ENCODE measurements around the gene NHSL1. TPM values are rescaled to one million over a fixed set of nuclear protein-coding genes. Genes with fewer than 3 reads are reported as not detected.
A peak's percentile ranks its signal among the peaks of the same experiment; 100 is the strongest.

Gene NHSL1
- total RNA-seq, 1 experiment from 2014 or later, result 32.1 TPM

DNA sequence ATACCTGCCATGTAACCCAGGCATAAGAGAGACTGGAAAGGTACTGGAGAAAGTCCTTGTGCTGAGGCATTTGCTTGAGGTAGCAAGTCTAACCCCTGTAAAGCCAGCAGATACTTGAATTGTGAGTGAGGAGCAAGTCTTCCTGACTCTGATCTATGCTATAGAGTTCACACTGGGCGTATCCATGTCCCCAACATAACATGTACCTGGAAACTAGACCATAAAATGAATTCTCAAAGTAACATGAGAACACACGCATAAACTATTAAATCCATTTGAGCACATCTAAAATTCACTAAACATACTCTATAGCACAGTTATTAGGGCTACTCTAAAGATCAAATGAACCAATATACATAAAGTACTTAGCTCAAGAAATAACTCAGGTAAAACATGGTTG is 2.0 kb downstream of the NHSL1 start:
- ChIA-PET CTCF (interaction anchor here (1.1 to 2.7 kb wide), 3 partner anchors 12 to 381 kb away, joined by 3 to 10 read pairs (median 4); no protein-coding TSS in a partner anchor), POLR2A (interaction anchor here (1.0 to 1.3 kb wide), 4 partner anchors 28 to 42 kb away, joined by 3 to 7 read pairs (median 4); no protein-coding TSS in a partner anchor)
- no TSS peak for BruUV-seq (replicated peaks)
- intact Hi-C loops (cut with micrococcal nuclease), result no loop called here
- peaks cover 16% of the 10 kb centered on the region for H3K4me1 Mint-ChIP-seq (ENCODE audit: insufficient read depth, unreplicated experiment)
- H3K27me3 Mint-ChIP-seq (ENCODE audit: insufficient read depth, unreplicated experiment), result no peaks in the 10 kb centered on the region
- TF ChIP-seq CTCF (IDR thresholded peaks at IDR 0.05; ENCODE audit: unreplicated experiment), result no peak
- H3K9me3 Mint-ChIP-seq (ENCODE audit: unreplicated experiment), result no peaks in the 10 kb centered on the region
- no peak for DNase-seq (ENCODE audit: unreplicated experiment)
- H3K27ac Mint-ChIP-seq (ENCODE audit: low read depth, unreplicated experiment), result no peak overlapping the region
- no peak overlapping the region for H3K4me3 Mint-ChIP-seq (ENCODE audit: unreplicated experiment)
- H3K36me3 Mint-ChIP-seq (ENCODE audit: insufficient read depth, unreplicated experiment), result no peaks in the 10 kb centered on the region

- CTCF ChIA-PET, result interaction anchor here (0.5 to 2.1 kb wide), 9 partner anchors 9 to 1404 kb away, joined by 3 to 15 read pairs (median 4); no protein-coding TSS in a partner anchor
- no peak for DNase-seq (ENCODE audit: unreplicated experiment)
- no TSS peak for BruUV-seq (replicated peaks)
- Mint-ChIP-seq H3K27me3 (ENCODE audit: insufficient read depth, unreplicated experiment) (no peaks in the 10 kb centered on the region), H3K4me3 (ENCODE audit: unreplicated experiment) (no peak overlapping the region), H3K27ac (ENCODE audit: low read depth, unreplicated experiment) (peak overlapping the region; percentile 98), H3K36me3 (ENCODE audit: insufficient read depth, unreplicated experiment) (no peaks in the 10 kb centered on the region), H3K9me3 (ENCODE audit: unreplicated experiment) (no peaks in the 10 kb centered on the region), H3K4me1 (ENCODE audit: insufficient read depth, unreplicated experiment) (peaks cover 14% of the 10 kb centered on the region)
- intact Hi-C loops (cut with micrococcal nuclease), result no loop called here
- TF ChIP-seq CTCF (IDR thresholded peaks at IDR 0.05; ENCODE audit: unreplicated experiment), result no peak
- POLR2A ChIA-PET, result interaction anchor here (0.7 to 4.5 kb wide), 14 partner anchors 10 to 1798 kb away, joined by 3 to 66 read pairs (median 5); no protein-coding TSS in a partner anchor
These were observed 5.0 kb downstream of the NHSL1 start for GRCh38 chr6:138494312-138494711.

GRCh38 chr6:138493413-138493812 is 5.9 kb downstream of the NHSL1 start:
- peak; percentile 79 for DNase-seq (ENCODE audit: unreplicated experiment)
- TF ChIP-seq CTCF (IDR thresholded peaks at IDR 0.05; ENCODE audit: unreplicated experiment), result no peak
- CTCF ChIA-PET, result interaction anchor here (0.8 to 2.1 kb wide), 8 partner anchors 10 to 88 kb away, joined by 3 to 15 read pairs (median 5); no protein-coding TSS in a partner anchor
- Mint-ChIP-seq H3K27ac (ENCODE audit: low read depth, unreplicated experiment) (peak overlapping the region; percentile 98), H3K4me1 (ENCODE audit: insufficient read depth, unreplicated experiment) (peaks cover 12% of the 10 kb centered on the region), H3K9me3 (ENCODE audit: unreplicated experiment) (no peaks in the 10 kb centered on the region), H3K4me3 (ENCODE audit: unreplicated experiment) (peak overlapping the region; percentile 67), H3K36me3 (ENCODE audit: insufficient read depth, unreplicated experiment) (no peaks in the 10 kb centered on the region), H3K27me3 (ENCODE audit: insufficient read depth, unreplicated experiment) (no peaks in the 10 kb centered on the region)
- POLR2A ChIA-PET, result interaction anchor here (0.7 to 4.5 kb wide), 17 partner anchors 9 to 1797 kb away, joined by 3 to 66 read pairs (median 4); no protein-coding TSS in a partner anchor
- BruUV-seq (replicated peaks), result no TSS peak
- intact Hi-C loops (cut with micrococcal nuclease), result no loop called here

DNA sequence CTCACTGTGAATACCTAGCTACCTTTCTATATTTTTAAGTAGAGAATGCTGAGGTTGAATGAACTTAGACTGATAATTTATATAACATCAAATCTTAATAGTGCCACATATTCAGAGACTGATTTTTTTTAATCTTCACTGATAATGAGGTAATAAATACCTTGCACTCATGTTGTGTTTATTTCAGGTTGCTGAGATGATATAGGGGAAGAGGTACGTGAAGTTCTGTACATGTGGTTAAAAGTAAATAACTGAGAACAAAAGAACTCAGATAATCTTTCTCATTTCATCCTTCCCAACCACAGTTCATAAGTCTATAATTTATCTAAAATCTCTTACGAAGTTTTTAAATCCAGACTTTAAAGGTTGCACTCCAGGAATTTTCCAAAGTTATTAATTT is 6.4 kb downstream of the NHSL1 start:
- POLR2A ChIA-PET, result interaction anchor here (0.6 to 4.5 kb wide), 13 partner anchors 9 to 1796 kb away, joined by 3 to 66 read pairs (median 8); no protein-coding TSS in a partner anchor
- CTCF ChIA-PET, result interaction anchor here (1.0 to 1.1 kb wide), 2 partner anchors 12 to 65 kb away, joined by 3 to 4 read pairs; no protein-coding TSS in a partner anchor
- Mint-ChIP-seq H3K27me3 (ENCODE audit: insufficient read depth, unreplicated experiment) (no peaks in the 10 kb centered on the region), H3K9me3 (ENCODE audit: unreplicated experiment) (no peaks in the 10 kb centered on the region), H3K36me3 (ENCODE audit: insufficient read depth, unreplicated experiment) (no peaks in the 10 kb centered on the region), H3K27ac (ENCODE audit: low read depth, unreplicated experiment) (peak overlapping the region; percentile 98), H3K4me3 (ENCODE audit: unreplicated experiment) (peak overlapping the region; percentile 67), H3K4me1 (ENCODE audit: insufficient read depth, unreplicated experiment) (peaks cover 12% of the 10 kb centered on the region)
- no TSS peak for BruUV-seq (replicated peaks)
- DNase-seq (ENCODE audit: unreplicated experiment), result no peak
- no peak for TF ChIP-seq CTCF (IDR thresholded peaks at IDR 0.05; ENCODE audit: unreplicated experiment)
- intact Hi-C loops (cut with micrococcal nuclease), result no loop called here
